ENCODE measurements around the gene HOXA7.

HOXA7 gene

GRCh38 chr7:27188386-27189294, 32.2 kb upstream of the HOXA7 start:
- TF ChIP-seq CTCF (conservative IDR thresholded peaks at IDR 0.05; ENCODE audit: low read depth, low read length) = no peak
- DNase-seq (ENCODE audit: low read depth) = no peak
- H3K4me3 ChIP-seq (ENCODE audit: low read depth, low read length) = no peak overlapping the region

- no peak overlapping the region for H3K4me3 ChIP-seq (ENCODE audit: low read depth, low read length)
- no peak for TF ChIP-seq CTCF (conservative IDR thresholded peaks at IDR 0.05; ENCODE audit: low read depth, low read length)
- DNase-seq (ENCODE audit: low read depth) = no peak
Measured at GRCh38 chr7:27187475-27188385, 31.3 kb upstream of the HOXA7 start.

- TF ChIP-seq CTCF (conservative IDR thresholded peaks at IDR 0.05; ENCODE audit: low read depth, low read length) = no peak
- DNase-seq (ENCODE audit: low read depth) = no peak
- no peak overlapping the region for H3K4me3 ChIP-seq (ENCODE audit: low read depth, low read length)
Measured at GRCh38 chr7:27186668-27187474, 30.4 kb upstream of the HOXA7 start.

DNA sequence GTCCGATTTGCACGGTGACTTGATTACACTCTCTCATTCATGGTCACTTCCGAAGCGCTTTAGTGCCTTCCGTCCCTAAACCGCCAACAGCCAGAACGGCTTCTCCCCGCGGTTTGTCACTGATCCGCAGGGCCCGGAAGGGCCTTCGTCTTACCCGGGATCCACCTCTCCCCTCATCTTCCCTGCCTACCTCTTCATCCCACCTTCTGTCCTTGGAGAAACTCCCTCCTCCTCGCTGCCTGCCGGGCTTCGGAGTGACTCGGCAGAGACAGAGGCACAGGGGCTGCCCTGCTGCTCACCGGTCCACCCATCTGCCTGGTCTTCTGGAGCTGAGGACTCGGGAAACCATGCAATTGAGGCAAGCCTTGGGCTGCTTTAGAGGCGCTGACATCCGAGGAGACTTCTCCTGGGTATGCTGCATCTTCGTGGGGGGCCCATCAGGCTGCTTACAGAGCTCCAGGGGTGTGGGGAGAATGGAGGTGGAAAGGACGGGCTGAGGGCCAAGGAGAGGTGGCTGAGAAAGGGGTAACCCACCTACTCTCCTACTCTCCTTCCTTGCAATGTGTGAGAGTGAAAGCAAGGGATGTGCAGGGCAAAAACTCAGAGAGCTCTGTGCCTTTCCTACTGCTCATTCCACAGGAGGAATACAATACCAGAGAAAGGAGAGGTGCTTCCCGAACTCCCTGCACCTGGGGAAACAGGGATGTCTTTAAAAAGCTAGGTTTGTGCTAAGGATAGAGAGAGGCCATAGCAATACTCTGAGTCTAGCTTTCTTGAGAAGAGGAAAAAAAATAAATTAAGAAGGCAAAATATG, 29.6 kb upstream of the HOXA7 start:
- DNase-seq (ENCODE audit: low read depth) = no peak
- no peak for TF ChIP-seq CTCF (conservative IDR thresholded peaks at IDR 0.05; ENCODE audit: low read depth, low read length)
- no peak overlapping the region for H3K4me3 ChIP-seq (ENCODE audit: low read depth, low read length)

DNA sequence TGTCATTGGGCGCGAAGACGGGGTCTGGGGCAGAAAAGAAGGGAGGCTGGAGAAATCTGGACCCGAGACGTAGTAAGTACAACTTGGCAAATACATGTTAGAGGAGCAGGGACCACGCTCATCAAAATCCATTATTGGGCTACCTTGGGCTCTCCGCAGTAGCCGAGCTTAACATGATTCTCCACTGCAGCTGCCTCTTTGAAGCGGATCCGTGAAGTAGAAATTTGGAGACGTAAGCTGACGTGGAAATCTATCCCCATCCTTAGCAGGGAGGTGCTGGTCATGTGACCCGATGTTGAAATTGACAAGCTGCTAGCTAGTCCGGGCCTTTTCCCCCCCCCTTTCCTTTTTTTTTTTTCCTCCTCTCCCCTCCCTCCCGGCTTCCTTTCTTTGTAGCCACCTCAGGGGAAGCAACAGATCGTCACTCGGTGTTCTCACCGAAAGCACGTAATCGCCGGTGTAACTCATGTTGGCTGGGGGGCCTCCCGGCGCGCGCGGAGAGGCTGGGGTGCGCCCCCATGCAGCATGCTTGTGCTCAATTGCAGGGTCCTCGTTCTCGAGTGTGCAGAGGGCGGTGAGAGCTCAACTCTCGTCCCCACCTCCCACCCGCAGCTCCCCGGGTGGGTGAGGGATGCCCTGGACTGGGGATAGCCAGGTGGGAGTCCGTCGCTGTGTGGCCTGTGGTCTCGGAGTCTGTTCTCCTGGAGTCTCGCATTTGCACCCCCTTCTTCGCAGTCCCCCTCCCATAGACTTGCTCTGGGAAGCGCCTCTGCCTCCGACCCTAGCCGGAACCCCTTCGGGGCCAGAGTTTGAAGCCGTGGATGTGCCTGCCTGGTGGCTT, 28.8 kb upstream of the HOXA7 start, which contains the start of gene HOXA11:
HOXA11 (minus strand) TSS at position 220 of the 841 bp plus-strand sequence; CDS start at position 132, 88 bp downstream.
- DNase-seq (ENCODE audit: low read depth) = no peak
- peak within 1 kb of the TSS; percentile 14 for H3K4me3 ChIP-seq (ENCODE audit: low read depth, low read length)
- no peak for TF ChIP-seq CTCF (conservative IDR thresholded peaks at IDR 0.05; ENCODE audit: low read depth, low read length)

Data from choroid plexus epithelial cell (primary cell).